ENCODE measurements around the gene MRPL40. TPM values are rescaled to one million over a fixed set of nuclear protein-coding genes. Genes with fewer than 3 reads are reported as not detected.

Gene MRPL40
- total RNA-seq, 8 experiments from 2014 or later, result 30.3 to 86.6 (median 43.8) TPM

GRCh38 chr22:19483481-19484244 is 51.3 kb downstream of the MRPL40 start:
- no peak overlapping the region for H3K27ac ChIP-seq
- ATAC-seq (replicated peaks in 6 of 8), result no peak
- in situ Hi-C loops (cut with MboI; ENCODE audit: low pct_unique_long_range_greater_than_20kb in 2 of 9, low sequenced_read_pairs in 9 of 9, unreplicated experiment in 9 of 9), result loop anchor here in 1 of 9 experiments (10.0 kb wide), 1 partner anchor 141 kb away; no protein-coding TSS in a partner anchor
- WGBS, 10 experiments, result 83 to 100% (median 95%) methylated on average over 1 to 7 of the region's 8 CpGs
- H3K4me1 ChIP-seq (replicated peaks in 1 of 2), result no peaks in the 10 kb centered on the region
- H3K4me3 ChIP-seq, result no peak overlapping the region

Other genes starting within 250 kb of the MRPL40 start
- 10 to 100 TPM in 1 of 8 experiments, 1 to 10 TPM in 7; 3.5 to 12.8 (median 6.1) TPM for gene CLTCL1, start 140.8 kb upstream of the MRPL40 start, total RNA-seq
- 10 to 100 TPM in 7 of 8 experiments, 1 to 10 TPM in 1; 9.9 to 30.1 (median 18.1) TPM for gene HIRA, start 812 bp upstream of the MRPL40 start, total RNA-seq
- gene C22orf39, start 15.2 kb downstream of the MRPL40 start, total RNA-seq, result 10 to 100 TPM; 15.5 to 60.9 (median 47.9) TPM
- 100 to 1,000 TPM in 1 of 8 experiments, 10 to 100 TPM in 7; 18.1 to 100 (median 51.4) TPM for gene UFD1, start 46.6 kb downstream of the MRPL40 start, total RNA-seq
- gene CDC45, start 47.4 kb downstream of the MRPL40 start, total RNA-seq, result 10 to 100 TPM in 3 of 8 experiments, 1 to 10 TPM in 2, under 1 TPM in 3; 0.60 to 28.7 (median 1.2) TPM
- gene CLDN5, start 91.9 kb downstream of the MRPL40 start, total RNA-seq, result 1 to 10 TPM in 2 of 8 experiments, under 1 TPM in 5, not detected in 1; 0.11 to 3.4 (median 0.31) TPM

All from motor neuron (in vitro differentiated cells).